Measurements from ENCODE around the gene PAK1. TPM values are rescaled to one million over a fixed set of nuclear protein-coding genes. Genes with fewer than 3 reads are reported as not detected.
"Not testable (repeated sequence)": the region's sequence is repeated elsewhere in the genome, so short reads cannot be mapped to it uniquely, and the experiment has no call there.

Gene PAK1
- total and polyA plus RNA-seq, 2 of the 8 experiments (the other 6 are each of a cell fraction or from before 2014, with no cell fraction given) = 87.7 to 151 TPM

DNA sequence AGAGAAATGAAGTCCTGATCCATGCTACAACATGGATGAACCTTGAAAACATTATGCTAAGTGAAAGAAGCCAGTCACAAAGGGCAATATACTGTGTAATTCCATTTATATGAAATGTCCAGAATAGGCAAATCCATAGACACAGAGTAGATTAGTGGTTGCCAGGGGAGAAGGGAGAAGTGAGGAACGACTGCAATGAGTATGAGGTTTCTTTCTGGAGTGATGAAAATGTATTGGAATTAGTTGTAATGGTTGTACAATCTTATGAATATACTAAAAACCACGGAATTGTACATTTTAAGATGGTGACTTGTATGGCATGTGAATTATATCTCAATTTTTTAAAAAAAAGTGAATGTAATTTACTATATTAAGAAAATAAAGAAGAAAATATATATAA, 89.3 kb downstream of the PAK1 start (continued):
- TF ChIP-seq, protein P1, sequence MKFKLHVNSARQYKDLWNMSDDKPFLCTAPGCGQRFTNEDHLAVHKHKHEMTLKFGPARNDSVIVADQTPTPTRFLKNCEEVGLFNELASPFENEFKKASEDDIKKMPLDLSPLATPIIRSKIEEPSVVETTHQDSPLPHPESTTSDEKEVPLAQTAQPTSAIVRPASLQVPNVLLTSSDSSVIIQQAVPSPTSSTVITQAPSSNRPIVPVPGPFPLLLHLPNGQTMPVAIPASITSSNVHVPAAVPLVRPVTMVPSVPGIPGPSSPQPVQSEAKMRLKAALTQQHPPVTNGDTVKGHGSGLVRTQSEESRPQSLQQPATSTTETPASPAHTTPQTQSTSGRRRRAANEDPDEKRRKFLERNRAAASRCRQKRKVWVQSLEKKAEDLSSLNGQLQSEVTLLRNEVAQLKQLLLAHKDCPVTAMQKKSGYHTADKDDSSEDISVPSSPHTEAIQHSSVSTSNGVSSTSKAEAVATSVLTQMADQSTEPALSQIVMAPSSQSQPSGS (IDR thresholded peaks at IDR 0.05; ENCODE audit: low read length) = no peak
- TF ChIP-seq TEAD4 (IDR thresholded peaks at IDR 0.05; ENCODE audit: low read depth, low read length) (no peak), NRF1 (IDR thresholded peaks at IDR 0.05; ENCODE audit: low read depth, low read length) (no peak), BRCA1 (IDR thresholded peaks at IDR 0.05; ENCODE audit: low read depth, low read length) (no peak), JUN (IDR thresholded peaks at IDR 0.05; ENCODE audit: low read depth, low read length) (no peak)

DNA sequence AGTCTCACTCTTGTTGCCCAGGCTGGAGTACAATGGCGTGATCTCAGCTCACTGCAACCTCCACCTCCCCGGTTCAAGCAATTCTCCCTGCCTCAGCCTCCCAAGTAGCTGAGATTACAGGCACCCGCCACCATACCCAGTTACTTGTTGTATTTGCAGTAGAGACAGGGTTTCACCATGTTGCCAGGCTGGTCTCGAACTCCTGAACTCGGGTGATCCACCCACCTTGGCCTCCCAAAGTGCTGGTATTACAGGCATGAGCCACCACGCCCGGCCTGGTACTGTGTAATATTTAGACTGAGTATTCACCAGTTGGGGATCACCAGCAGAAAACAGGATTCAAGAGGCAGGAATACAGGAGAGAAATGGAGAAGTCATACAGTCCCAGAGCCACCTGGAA, 90.5 kb downstream of the PAK1 start:
- not testable (repeated sequence) for H3K14ac ChIP-seq (ENCODE audit: insufficient read length); H2BK12ac ChIP-seq (ENCODE audit: low read depth, low read length); H3K4me3 ChIP-seq (ENCODE audit: extremely low read depth in 1 of 4, insufficient read depth in 2 of 4, low read depth in 3 of 4, low read length in 4 of 4); H3K9ac ChIP-seq (replicated peaks in 1 of 4; ENCODE audit: extremely low read depth in 1 of 4, low read depth in 3 of 4, low read length in 3 of 4); H4K91ac ChIP-seq (replicated peaks; ENCODE audit: insufficient read length, low read length); H2BK120ac ChIP-seq (replicated peaks; ENCODE audit: low read depth, low read length); H3K23ac ChIP-seq (ENCODE audit: insufficient read length); H3K4ac ChIP-seq (replicated peaks; ENCODE audit: insufficient read length, low read depth, low read length); H4K5ac ChIP-seq (ENCODE audit: insufficient read length, low read depth, low read length); H3K27me3 ChIP-seq (replicated peaks in 1 of 4; ENCODE audit: control insufficient read depth in 3 of 4, extremely low read depth in 1 of 4, insufficient read depth in 3 of 4, low read length in 3 of 4); H4K20me1 ChIP-seq (replicated peaks in 1 of 2; ENCODE audit: control insufficient read depth in 1 of 2, insufficient read depth in 2 of 2, low read length in 2 of 2); H4K8ac ChIP-seq (ENCODE audit: extremely low read depth, insufficient read depth, low read length); H3K79me1 ChIP-seq (ENCODE audit: low read depth, low read length); H3K18ac ChIP-seq (ENCODE audit: extremely low read depth, low read length); DNase-seq (ENCODE audit: low read depth in 1 of 2, low spot score in 2 of 2); H2AFZ ChIP-seq (ENCODE audit: low read length); H3K56ac ChIP-seq (replicated peaks; ENCODE audit: insufficient read length, low read depth, low read length); H3K23me2 ChIP-seq (ENCODE audit: low read depth, low read length); FAIRE-seq; H2BK15ac ChIP-seq (ENCODE audit: low read length); H3K79me2 ChIP-seq (ENCODE audit: control insufficient read depth in 1 of 2, insufficient read depth in 2 of 2, low read length in 2 of 2); H2BK5ac ChIP-seq (ENCODE audit: low read depth, low read length); H3K27ac ChIP-seq (ENCODE audit: low read depth, low read length); H3K4me1 ChIP-seq (replicated peaks in 1 of 4; ENCODE audit: control insufficient read depth in 3 of 4, insufficient read depth in 4 of 4, low read length in 3 of 4); H2AK5ac ChIP-seq (ENCODE audit: low read depth, low read length); H3K4me2 ChIP-seq (ENCODE audit: insufficient read depth in 1 of 2, low read depth in 2 of 2, low read length in 2 of 2); H3K9me3 ChIP-seq (ENCODE audit: insufficient read depth in 2 of 2, low read depth in 1 of 2, low read length in 1 of 2); H2BK20ac ChIP-seq (ENCODE audit: low read length)
- ChIA-PET POLR2A (ENCODE audit: partially characterized antibody) (interaction anchor here (0.5 kb wide), 1 partner anchor 11 kb away, joined by 3 read pairs; no protein-coding TSS in a partner anchor), CTCF (ENCODE audit: partially characterized antibody) (interaction anchor here (0.6 to 1.5 kb wide), 2 partner anchors 10 to 29 kb away, joined by 3 read pairs; no protein-coding TSS in a partner anchor)
- H3K36me3 ChIP-seq (ENCODE audit: control insufficient read depth in 2 of 4, insufficient read depth in 4 of 4, low read length in 3 of 4) = peaks cover 4 to 23% (median 10%) of the 10 kb centered on the region in 4 experiments
- 95% methylated on average over 7 of the region's 7 CpGs; no CpG with 5 or more reads in 1 of the 2 experiments for WGBS, 2 experiments (ENCODE audit: extremely low coverage in 1 of 2, insufficient coverage in 1 of 2, insufficient read length in 1 of 2, insufficient replicate concordance in 2 of 2, low coverage in 1 of 2, low lambda C conversion rate in 2 of 2, missing lambda C conversion rate in 1 of 2)
